ENCODE results near the gene HUNK. TPM values are rescaled to one million over a fixed set of nuclear protein-coding genes. Genes with fewer than 3 reads are reported as not detected.

HUNK gene
- total RNA-seq, 2 donors from 2014 or later, result 0.20 to 2.0 TPM

DNA sequence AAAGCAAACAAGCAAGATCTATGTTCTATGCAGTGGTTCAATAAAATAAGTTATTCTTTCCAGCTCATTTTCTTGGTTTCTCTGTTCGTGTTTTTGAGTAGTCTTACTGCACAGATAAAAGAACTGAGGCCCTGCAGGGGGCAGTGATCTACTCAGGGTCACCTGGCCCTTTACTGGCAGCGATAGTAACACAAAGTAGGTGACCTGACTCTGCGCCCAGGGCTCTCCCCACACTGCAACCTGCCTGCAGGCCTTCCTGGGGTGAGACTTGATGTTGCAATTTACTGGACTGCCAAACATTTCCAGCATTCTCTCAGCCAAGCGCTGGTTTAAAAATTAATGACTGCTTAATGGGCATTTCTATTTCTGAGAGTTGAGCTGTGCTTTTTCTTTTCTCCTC is 110.3 kb downstream of the HUNK start:
- no peak for DNase-seq (ENCODE audit: low spot score)
- Histone ChIP-seq H3K27me3 (no peaks in the 10 kb centered on the region), H3K4me3 (no peak overlapping the region), H3K9me3 (no peaks in the 10 kb centered on the region), H3K4me1 (no peaks in the 10 kb centered on the region), H3K27ac (no peak overlapping the region), H3K36me3 (no peaks in the 10 kb centered on the region)
- TF ChIP-seq, protein P1, sequence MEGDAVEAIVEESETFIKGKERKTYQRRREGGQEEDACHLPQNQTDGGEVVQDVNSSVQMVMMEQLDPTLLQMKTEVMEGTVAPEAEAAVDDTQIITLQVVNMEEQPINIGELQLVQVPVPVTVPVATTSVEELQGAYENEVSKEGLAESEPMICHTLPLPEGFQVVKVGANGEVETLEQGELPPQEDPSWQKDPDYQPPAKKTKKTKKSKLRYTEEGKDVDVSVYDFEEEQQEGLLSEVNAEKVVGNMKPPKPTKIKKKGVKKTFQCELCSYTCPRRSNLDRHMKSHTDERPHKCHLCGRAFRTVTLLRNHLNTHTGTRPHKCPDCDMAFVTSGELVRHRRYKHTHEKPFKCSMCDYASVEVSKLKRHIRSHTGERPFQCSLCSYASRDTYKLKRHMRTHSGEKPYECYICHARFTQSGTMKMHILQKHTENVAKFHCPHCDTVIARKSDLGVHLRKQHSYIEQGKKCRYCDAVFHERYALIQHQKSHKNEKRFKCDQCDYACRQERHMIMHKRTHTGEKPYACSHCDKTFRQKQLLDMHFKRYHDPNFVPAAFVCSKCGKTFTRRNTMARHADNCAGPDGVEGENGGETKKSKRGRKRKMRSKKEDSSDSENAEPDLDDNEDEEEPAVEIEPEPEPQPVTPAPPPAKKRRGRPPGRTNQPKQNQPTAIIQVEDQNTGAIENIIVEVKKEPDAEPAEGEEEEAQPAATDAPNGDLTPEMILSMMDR (IDR thresholded peaks at IDR 0.05), result no peak

DNA sequence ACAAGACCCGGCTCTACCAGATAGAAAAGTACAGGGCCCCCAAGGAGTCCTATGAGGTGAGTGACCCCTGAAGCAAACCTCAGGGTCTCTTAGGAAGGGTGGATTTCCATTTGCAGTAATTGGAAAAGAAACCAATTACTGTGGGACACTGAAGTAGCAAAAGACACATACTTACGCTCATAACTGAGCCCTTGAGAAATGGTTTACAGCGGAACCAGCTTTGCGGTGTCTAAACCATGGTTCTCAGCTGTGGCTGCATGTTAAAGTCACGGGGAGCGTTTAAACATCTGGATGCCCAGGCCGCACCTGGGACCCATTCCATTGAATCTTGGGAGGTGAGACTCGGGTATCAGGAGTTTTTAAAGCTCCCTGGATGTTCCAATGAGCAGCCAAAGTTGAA is 110.7 kb downstream of the HUNK start:
- Histone ChIP-seq H3K36me3 (no peaks in the 10 kb centered on the region), H3K27ac (no peak overlapping the region), H3K27me3 (no peaks in the 10 kb centered on the region), H3K9me3 (no peaks in the 10 kb centered on the region), H3K4me3 (no peak overlapping the region), H3K4me1 (no peaks in the 10 kb centered on the region)
- TF ChIP-seq, protein P1 (IDR thresholded peaks at IDR 0.05), result no peak
- DNase-seq (ENCODE audit: low spot score), result no peak

DNA sequence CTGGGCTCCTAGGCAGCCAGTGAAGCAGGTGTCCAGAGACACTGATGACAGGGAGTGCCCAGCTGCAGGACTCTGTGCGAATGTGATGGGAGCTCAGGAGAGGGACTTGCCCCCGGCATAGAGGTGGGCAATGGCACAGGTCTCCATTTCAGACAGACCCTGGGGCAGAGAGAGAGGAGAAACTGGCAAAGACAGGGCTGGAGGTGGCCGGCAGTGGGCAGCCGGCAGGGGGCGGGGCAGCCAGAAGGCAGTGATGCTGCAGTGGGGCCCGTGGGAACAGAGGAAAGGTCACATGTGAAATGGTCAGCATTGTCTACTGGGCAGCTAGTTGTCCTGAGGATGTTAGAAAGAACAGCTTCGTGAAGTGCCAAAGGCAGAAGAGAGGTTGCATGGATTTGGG is 112.6 kb downstream of the HUNK start:
- Histone ChIP-seq H3K36me3 (no peaks in the 10 kb centered on the region), H3K4me3 (no peak overlapping the region), H3K27ac (no peak overlapping the region), H3K4me1 (no peaks in the 10 kb centered on the region), H3K9me3 (no peaks in the 10 kb centered on the region), H3K27me3 (no peaks in the 10 kb centered on the region)
- no peak for DNase-seq (ENCODE audit: low spot score)
- TF ChIP-seq, protein P1 (IDR thresholded peaks at IDR 0.05), result no peak

DNA sequence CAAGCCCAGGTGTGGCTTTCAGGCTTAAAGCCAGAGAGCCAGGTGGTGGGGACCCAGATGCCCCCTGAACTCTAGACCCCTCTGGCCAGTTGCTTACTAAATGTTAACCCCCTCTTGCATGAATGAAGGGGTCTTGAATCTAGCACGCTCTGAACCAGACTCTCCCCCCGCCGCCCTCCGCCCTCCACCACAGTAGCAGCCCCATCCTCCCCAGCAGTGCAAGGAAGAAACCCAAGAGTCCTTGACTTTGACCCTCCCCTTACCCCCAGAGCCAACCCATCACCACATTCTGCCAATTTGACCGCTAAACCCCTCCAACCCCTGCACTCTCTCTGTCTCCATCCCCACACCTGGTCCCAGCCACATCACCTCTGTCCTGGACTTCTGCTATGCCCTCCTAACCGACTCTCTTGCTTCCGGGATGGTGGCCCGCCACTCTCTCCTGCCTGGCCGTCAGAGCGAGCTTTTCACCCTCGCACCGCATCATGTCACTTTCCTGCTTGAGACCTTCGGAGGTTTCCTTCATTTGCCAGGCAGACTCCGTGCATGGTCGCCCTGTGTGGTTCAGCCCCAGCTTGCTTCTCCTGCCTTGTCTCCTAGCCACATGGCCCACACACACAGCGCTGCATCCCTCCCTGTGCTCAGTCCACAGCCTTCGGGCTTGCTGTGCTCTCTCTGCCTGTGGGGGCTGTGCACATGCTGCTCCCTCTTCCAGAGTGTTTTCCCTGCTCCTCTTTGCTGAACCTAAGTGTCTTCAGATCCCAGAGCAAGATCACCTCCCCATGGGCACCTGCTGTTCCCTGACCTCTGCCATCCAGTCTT is 113.4 kb downstream of the HUNK start:
- Histone ChIP-seq H3K27me3 (no peaks in the 10 kb centered on the region), H3K36me3 (no peaks in the 10 kb centered on the region), H3K4me3 (no peak overlapping the region), H3K27ac (no peak overlapping the region), H3K9me3 (no peaks in the 10 kb centered on the region), H3K4me1 (no peaks in the 10 kb centered on the region)
- DNase-seq (ENCODE audit: low spot score), result no peak
- TF ChIP-seq, protein P1 (IDR thresholded peaks at IDR 0.05), result no peak

DNA sequence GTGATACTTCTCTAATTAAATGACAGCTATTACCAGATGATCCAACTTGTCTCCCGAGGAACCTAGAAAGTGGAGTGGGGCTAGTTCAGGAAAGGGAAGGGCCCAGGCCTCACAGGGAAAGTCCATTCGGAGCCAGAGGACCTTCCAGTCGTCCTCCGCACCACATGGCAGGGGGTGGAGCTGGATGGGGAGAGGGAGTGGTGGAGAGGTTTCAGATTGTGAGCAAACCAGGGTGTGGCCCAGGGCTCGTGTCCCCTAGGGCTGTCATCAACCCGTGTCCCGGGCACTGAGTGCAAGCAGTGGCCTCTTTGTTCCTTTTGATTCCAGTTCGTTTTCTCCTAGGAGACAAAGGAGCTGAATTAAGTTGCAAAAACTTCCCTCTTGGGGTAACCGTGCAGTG is 114.9 kb downstream of the HUNK start:
- no peak for DNase-seq (ENCODE audit: low spot score)
- no peaks in the 10 kb centered on the region for H3K4me1 ChIP-seq
- H3K9me3 ChIP-seq, result no peaks in the 10 kb centered on the region
- H3K36me3 ChIP-seq, result no peaks in the 10 kb centered on the region
- no peak overlapping the region for H3K27ac ChIP-seq
- no peaks in the 10 kb centered on the region for H3K27me3 ChIP-seq
- TF ChIP-seq, protein P1 (IDR thresholded peaks at IDR 0.05), result no peak
- no peak overlapping the region for H3K4me3 ChIP-seq

Data from right atrium auricular region (tissue), 2 donors.